Thyroid gland (tissue), 4 donors: ENCODE results near the gene ZNF524. TPM values are rescaled to one million over a fixed set of nuclear protein-coding genes. Genes with fewer than 3 reads are reported as not detected.

Experiments
- DNase-seq, 2 donors: peaks; one replicate each; pipeline ENCODE4 v3.0.0-alpha.2; 2019
- H3K27ac ChIP-seq, 3 donors: fragments of 200-600 bp; sonication (generic); 1 replicate in 2 of 3; 2 replicates in 1 of 3; pipeline ENCODE4 v1.5.1; 2016 to 2019; ENCODE audit warnings: mild to moderate bottlenecking in 1 of 3, moderate library complexity in 1 of 3
- H3K27me3 ChIP-seq: fragments of 200-600 bp; sonication (generic); one replicate; pipeline ENCODE4 v1.5.1; 2019
- H3K36me3 ChIP-seq, 2 donors: fragments of 200-600 bp; sonication (generic); one replicate each; pipeline ENCODE4 v1.5.1; 2016 to 2019
- H3K4me1 ChIP-seq, 2 donors: fragments of 200-600 bp; sonication (generic); one replicate each; pipeline ENCODE4 v1.5.1; 2017 to 2019
- H3K4me3 ChIP-seq, 3 donors: fragments of 200-600 bp; sonication (generic); replicated peaks in 1 of 3; 1 replicate in 2 of 3; 2 replicates in 1 of 3; pipeline ENCODE4 v1.5.1; 2016; ENCODE audit warnings: mild to moderate bottlenecking in 1 of 3
- H3K9me3 ChIP-seq: fragments of 200-600 bp; sonication (generic); one replicate; pipeline ENCODE4 v1.5.1; 2017
- POLR2A ChIP-seq, 2 donors: fragments of 450-650 bp; IDR thresholded peaks; one replicate each; pipeline ENCODE4 v1.6.1; 2017; ENCODE audit warnings: antibody characterized with exemption in 2 of 2, mild to moderate bottlenecking in 2 of 2, moderate library complexity in 1 of 2
- WGBS, 2 donors: methylation state at CpG; one replicate each; pipeline ENCODE4 v1.1.5; 2017; 5-methylcytosine and 5-hydroxymethylcytosine counted together
- intact Hi-C: fragments of 100-400 bp; cut with DNase I; formaldehyde crosslinking; loops from one replicate; pipeline ENCODE4 v1.15.1; 2023
- total RNA-seq, 4 donors: library from RNA; depleted of rRNA; stranded (reverse); fragments of >200 nt; gene quantifications; one replicate each; pipeline ENCODE4 v1.2.3, GENCODE V29; 2016
- TF ChIP-seq, protein P1 (sequence below), 6 experiments: fragments of 200-600 bp in 3 of 6; fragments of 450-650 bp in 3 of 6; sonication (generic) in 3 of 6; IDR thresholded peaks; one replicate each; pipeline ENCODE4 v1.5.1; 2016 to 2019; ENCODE audit warnings: antibody characterized with exemption in 6 of 6, mild to moderate bottlenecking in 2 of 6, inconsistent platforms in 1 of 6, moderate library complexity in 1 of 6

The ZNF524 gene, protein sequence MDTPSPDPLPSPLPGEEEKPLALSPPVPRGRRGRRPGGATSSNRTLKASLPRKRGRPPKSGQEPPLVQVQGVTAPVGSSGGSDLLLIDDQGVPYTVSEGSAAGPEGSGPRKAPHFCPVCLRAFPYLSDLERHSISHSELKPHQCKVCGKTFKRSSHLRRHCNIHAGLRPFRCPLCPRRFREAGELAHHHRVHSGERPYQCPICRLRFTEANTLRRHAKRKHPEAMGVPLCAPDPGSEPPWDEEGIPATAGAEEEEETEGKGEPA
- total RNA-seq = 10 to 100 TPM; 13.0 to 34.2 (median 28.9) TPM

DNA sequence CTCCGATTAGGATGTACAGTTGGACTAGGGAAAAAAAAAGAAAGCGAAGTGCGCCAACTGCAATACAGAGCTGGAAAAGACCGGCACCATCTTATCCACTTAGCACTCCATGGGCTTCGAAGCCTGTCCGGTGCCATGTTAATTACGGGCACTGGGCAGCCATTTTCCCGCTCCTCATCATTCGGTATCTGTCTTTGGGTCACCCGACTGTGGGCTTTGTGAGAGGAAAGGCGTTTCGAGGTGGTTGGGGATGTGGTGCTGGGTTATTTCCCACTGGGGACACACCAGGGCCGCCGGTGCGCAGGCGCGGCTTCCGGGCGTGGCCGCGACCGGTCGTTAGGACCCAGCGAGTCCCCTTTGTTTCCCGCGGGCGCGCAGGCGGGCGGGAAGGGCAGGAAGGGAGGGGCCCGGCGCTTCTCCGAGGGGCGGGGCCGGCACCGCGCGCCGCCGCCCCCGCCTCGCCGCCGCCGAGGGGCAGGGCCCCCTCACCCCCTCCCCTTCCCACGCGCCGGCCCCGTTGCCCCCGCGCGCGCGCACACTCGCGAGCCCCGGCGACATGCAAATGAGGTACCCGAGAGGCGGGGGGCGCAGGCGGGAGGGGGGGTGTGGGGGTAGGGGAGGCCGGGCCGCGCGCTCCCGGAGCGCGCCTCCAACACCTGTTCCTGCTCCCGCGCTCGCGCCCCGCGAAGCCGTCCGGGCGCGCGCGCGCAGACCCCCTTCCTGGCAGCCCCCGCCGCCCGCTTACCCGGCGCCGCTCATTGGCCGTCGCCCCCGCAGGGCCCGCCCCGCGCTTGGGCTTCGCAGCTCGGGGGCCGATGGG, at the start of gene ZNF524:
TSS of gene ZNF524 (plus strand) at position 447 of the 820 bp plus-strand sequence. CDS start 1,825 bp downstream, outside the sequence.
- H3K4me3 ChIP-seq = peak within 1 kb of the TSS; percentile 69 to 75 (median 72)
- peak within 1 kb of the TSS; percentile 88 to 99 (median 94) for H3K27ac ChIP-seq
- 0 to 1% methylated on average over 12 to 23 of the region's 97 CpGs for WGBS, 2 donors
- peaks cover 13 to 18% of the 10 kb centered on the region in 2 donors for H3K4me1 ChIP-seq
- peaks cover 10 to 11% of the 10 kb centered on the region in 2 donors for H3K36me3 ChIP-seq
- H3K9me3 ChIP-seq = no peaks in the 10 kb centered on the region
- TF ChIP-seq POLR2A (IDR thresholded peaks at IDR 0.05) = peak in 1 of 2 donors; percentile 22
- TF ChIP-seq, protein P1, sequence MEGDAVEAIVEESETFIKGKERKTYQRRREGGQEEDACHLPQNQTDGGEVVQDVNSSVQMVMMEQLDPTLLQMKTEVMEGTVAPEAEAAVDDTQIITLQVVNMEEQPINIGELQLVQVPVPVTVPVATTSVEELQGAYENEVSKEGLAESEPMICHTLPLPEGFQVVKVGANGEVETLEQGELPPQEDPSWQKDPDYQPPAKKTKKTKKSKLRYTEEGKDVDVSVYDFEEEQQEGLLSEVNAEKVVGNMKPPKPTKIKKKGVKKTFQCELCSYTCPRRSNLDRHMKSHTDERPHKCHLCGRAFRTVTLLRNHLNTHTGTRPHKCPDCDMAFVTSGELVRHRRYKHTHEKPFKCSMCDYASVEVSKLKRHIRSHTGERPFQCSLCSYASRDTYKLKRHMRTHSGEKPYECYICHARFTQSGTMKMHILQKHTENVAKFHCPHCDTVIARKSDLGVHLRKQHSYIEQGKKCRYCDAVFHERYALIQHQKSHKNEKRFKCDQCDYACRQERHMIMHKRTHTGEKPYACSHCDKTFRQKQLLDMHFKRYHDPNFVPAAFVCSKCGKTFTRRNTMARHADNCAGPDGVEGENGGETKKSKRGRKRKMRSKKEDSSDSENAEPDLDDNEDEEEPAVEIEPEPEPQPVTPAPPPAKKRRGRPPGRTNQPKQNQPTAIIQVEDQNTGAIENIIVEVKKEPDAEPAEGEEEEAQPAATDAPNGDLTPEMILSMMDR (IDR thresholded peaks at IDR 0.05) = peak in 1 of 6 experiments; percentile 22
- DNase-seq = peak; percentile 86 to 88
- no peaks in the 10 kb centered on the region for H3K27me3 ChIP-seq
- intact Hi-C loops = no loop called here

DNA sequence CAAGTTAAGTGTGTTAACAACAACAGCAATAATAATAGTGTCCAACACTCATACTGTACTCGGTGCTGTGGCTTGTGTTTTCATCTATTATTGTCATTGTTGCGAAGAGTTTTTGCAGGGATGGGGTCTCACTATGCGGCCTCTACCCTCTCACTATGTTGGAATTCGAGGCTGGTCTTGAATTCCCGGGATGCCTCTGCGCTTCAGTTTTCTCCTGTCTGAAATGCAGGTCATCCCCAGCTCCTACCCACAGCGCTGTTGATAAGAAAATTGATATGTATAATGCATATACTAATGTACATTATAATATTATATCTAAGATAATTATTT, 49.8 kb upstream of the ZNF524 start:
- 70 to 71% methylated on average over 7 of the region's 7 CpGs for WGBS, 2 donors
- Histone ChIP-seq H3K4me1 (peaks cover 21 to 37% of the 10 kb centered on the region in 2 donors), H3K9me3 (no peaks in the 10 kb centered on the region), H3K27me3 (no peaks in the 10 kb centered on the region), H3K27ac (no peak overlapping the region), H3K36me3 (no peaks in the 10 kb centered on the region), H3K4me3 (no peak overlapping the region)
- TF ChIP-seq, protein P1 (IDR thresholded peaks at IDR 0.05) = no peak
- TF ChIP-seq POLR2A (IDR thresholded peaks at IDR 0.05) = no peak
- intact Hi-C loops = no loop called here
- no peak for DNase-seq

DNA sequence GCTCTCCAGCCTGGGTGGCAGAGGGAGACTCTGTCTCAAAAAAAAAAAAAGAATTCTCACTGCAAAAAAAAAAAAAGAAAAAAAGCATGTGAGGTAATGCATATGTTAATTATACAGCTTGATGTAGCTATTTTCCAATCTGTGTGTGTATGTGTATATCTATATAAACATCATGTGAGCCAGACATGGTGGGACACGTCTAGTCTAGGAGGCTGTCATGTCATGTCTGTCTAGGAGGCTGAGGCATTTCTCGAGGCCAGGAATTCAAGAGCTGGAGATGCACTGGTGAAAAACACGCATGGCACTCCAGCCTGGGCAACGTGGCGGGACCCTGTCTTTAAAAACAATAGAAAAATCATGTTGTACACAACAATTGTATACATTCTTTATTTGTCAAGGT, 47.9 kb upstream of the ZNF524 start:
- TF ChIP-seq, protein P1 (IDR thresholded peaks at IDR 0.05) = no peak
- TF ChIP-seq POLR2A (IDR thresholded peaks at IDR 0.05) = no peak
- Histone ChIP-seq H3K27me3 (no peaks in the 10 kb centered on the region), H3K4me3 (no peak overlapping the region)

DNA sequence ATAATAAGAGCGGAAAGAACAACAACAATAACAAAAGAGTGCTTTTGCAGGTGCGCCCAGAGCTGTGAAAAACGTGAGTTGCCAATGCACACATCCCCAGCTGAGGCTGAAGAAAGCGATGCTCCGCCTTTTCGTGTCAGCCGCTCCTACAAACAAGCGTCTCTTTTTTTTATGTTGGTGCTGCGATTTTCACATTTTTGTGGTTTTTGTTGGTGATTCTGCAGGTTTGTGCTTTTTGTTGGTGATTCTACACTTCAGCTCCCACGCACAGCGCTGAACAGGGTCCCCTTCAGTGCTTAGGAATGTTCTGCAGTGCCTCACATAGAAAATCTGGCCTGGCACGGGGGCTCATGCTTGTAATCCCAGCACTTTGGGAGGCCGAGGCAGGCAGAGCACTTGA, 47.5 kb upstream of the ZNF524 start:
- intact Hi-C loops = no loop called here
- no peak for TF ChIP-seq POLR2A (IDR thresholded peaks at IDR 0.05)
- TF ChIP-seq, protein P1 (IDR thresholded peaks at IDR 0.05) = no peak
- no peaks in the 10 kb centered on the region for H3K36me3 ChIP-seq
- H3K9me3 ChIP-seq = no peaks in the 10 kb centered on the region
- peak; percentile 76 to 83 for DNase-seq
- peak overlapping the region in 1 of 3 donors; percentile 30 for H3K27ac ChIP-seq
- H3K27me3 ChIP-seq = no peaks in the 10 kb centered on the region
- WGBS, 2 donors = 26 to 34% methylated on average over 13 of the region's 13 CpGs
- no peak overlapping the region for H3K4me3 ChIP-seq
- peaks cover 18 to 20% of the 10 kb centered on the region in 2 donors for H3K4me1 ChIP-seq

More for the DNA sequence above, 47.9 kb upstream of the ZNF524 start:
- Histone ChIP-seq H3K9me3 (no peaks in the 10 kb centered on the region), H3K36me3 (no peaks in the 10 kb centered on the region), H3K4me1 (peaks cover 18 to 20% of the 10 kb centered on the region in 2 donors), H3K27ac (peak overlapping the region in 1 of 3 donors; percentile 30)
- WGBS, 2 donors = 62 to 69% methylated on average over 5 of the region's 5 CpGs
- no peak for DNase-seq
- intact Hi-C loops = no loop called here
